NCI-H2196 (cell line): Measurements from ENCODE around the gene JMJD4.

Source experiments
- DNase-seq: peaks from one replicate; lab custom pipeline; 2025; ENCODE audit not compliant: unreplicated experiment; lab: John Stamatoyannopoulos, UW

JMJD4 gene

DNA sequence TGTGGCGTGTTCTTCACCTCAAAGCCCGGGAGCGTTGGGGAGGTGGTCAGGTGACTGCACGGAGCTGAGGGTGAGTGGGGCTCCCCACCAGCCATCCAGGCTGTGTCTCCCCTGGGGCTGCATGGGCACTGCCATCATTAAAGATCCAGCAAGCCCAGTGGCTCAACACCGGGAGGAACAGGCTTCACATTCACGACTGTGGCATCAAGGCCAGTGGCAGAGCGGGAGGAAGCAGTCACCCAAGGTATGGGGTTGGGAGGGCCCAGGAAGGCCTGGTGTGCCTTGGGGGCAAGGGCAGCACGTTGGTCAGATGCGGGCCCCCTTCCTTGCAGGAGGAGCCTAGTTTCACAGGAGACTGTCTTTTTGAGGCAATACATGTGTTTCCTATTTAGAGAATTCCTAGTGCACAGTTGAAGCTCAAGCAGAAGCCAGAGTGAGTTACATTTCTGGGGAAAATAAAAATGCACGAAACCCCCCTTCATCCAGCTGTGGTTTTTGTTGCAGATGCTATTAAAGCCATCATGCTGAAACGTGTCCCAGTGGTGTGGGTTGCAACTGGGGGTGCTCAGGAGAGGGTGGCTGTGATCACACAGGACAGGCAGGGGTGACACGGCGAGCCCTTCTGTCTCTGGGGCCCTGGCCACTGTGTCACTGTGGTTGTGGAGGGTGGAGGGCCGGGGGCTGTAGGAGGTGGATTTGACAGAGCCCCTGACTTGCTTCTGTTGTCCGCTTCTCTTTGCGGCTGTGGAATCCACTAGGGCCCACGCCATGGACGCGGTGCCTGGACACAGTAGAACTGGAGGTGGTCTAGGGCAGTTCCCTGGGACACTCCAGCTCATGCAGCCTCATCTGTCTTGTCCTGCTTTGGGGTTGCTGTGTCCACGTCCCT lies 34.2 kb upstream of the JMJD4 start:
- no peak for DNase-seq

DNA sequence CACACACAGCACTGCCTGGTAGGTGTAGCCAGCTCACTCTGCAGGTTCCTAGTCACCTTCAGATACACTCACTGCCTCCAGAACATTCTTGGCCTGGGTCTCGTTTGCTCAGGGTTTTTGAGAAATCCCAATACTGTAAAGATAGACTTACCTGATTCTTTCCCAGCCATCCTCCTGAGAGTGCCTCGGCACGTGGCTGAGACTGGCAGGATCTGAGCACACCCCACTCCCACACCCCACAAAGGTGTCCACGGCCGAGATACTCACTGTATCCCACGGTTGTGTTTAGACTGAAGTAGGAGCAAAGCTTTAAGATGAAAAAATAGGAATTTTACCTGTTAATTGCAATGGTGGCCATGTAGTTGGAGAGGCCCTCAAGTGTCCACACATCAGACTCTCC lies 33.5 kb upstream of the JMJD4 start:
- DNase-seq, result no peak

DNA sequence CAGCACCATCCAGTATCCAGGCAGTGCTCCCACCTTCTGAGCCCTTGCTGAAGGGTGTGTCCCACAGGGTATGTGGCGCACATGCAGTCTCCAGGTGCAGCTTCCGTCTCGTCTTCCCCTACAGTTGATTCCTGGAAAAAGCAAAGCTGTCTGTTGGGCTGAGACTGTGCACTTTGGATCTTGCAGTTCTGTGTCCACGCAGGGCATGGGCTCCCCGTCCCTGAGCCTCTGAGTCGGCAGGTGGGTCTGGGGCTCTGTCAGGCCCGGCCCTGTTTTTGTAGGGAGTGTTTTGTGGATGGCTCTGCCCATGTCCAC lies 33.0 kb upstream of the JMJD4 start:
- no peak for DNase-seq

GRCh38 chr1:227767401-227768124 lies 32.5 kb upstream of the JMJD4 start:
- no peak for DNase-seq

- DNase-seq, result peak; percentile 58
These were observed 31.7 kb upstream of the JMJD4 start for GRCh38 chr1:227766653-227767277.

DNA sequence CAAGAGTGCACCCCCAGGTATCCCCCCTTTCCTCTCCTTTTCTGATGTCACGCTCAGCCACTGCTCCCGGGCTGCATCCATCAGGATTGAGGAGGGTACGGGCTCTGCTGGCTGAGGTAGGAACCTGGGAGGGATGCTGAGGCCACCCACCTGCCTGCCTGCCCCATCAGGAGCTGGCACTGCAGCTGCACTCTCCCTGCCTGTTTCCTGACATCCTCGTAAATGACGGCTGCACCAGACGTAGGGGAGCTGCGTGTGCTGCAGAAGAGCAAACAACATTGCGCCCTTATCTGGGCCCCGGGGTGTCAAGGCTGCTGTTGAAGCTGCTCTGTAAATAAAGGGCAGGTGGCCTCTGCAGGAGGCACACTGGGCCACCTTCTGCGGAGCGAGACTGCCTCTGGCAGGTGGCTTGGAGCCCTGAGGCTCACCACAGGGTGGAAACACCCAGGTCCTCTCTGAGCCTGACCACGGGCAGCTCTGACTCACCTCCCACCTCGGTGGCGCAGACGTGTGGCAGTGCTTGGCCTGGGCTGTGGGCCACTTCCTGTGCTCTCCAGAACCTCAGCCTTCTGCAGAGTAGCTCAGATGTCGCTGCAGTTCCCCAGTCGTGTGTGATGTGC lies 31.0 kb upstream of the JMJD4 start:
- DNase-seq, result peak; percentile 89

GRCh38 chr1:227765261-227766014 lies 30.3 kb upstream of the JMJD4 start:
- no peak for DNase-seq

DNA sequence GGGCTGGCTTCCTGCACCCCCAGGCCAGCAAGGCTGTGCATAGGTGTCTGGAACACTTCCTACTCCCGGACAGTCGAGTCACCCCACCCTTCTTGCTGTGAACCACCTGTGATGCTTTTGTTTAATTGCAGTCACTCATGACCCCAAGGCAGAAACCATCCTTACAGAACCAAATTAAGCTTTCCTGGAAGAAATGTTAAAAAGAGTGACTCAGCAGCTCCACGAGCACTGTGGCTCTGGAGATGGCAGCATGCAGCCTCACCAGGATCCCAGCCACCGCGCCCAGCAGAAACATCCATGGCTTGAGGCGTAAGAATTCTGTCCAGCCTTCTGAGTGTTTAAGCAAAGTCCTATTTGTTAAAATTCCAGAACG lies 28.9 kb upstream of the JMJD4 start:
- no peak for DNase-seq

DNA sequence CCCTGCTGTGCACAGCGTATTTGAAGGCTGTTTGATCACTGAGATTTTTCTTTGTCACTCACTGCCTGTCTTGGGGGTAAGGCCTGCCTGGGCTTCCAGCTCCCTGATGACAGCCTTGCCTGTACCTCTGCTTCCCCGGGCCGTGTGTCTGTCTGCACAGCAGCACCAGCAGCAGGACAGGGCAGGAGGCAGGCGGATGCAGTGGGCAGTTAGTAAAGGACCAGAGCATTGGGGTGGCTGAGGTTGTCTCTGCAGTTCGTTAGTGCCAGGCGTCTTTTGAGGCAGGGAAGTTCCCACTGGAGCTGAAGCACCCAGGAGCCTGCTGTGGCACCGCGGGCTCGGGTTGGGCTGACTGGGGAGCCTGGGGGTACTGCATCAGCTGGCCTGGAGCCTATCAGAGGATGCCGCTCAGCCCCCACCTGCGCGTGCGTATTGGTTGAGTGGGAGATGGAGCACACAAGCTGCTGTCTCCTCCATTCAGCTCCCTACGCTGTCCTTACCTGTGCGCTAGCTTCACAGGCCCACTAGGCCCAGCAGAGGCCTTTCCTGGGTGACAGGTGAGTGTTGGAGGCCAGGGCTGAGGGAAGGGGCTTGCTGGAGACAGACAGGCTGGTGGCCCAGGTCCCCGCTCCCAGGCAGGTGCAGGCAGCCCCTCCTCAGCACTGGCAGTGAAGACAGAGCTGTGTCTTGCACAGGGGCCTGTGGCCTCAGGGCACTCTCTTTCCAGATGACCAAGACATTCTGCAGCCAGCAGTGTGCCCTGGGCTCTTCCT lies 28.3 kb upstream of the JMJD4 start:
- DNase-seq, result no peak

DNA sequence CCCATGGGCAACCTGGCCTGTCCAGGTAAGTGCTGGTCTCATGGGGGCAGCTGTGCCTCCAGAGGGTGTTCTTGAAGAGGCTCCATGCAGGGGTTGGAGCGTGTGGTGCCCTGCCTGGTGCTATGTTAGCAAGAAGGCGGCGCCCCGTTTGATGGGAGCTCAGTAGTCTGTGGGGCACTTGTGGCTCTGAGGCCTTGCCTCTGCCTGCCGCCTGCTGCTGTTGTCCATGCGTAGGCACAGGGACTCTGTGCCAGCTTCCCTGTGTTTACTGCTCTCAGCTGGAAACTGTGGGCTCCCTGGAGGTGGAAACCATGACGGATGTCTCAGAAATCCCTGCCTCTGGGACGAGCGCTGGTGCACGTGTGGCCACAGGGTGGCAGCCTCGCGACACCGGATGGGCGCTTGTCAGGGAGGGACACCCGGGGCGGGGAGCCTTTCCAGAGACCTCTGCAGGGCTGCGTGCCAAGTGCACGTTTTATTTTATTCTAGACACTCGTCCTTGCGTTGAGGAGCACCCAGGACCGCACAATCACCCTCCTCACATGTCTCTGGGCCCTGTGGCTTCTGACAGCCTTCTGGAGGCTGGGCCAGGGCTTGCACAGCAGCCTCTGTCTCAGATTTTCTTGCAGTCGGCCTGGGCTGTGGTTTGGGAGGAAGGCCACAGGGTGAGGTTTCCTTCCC lies 27.3 kb upstream of the JMJD4 start:
- DNase-seq, result peak; percentile 96

DNA sequence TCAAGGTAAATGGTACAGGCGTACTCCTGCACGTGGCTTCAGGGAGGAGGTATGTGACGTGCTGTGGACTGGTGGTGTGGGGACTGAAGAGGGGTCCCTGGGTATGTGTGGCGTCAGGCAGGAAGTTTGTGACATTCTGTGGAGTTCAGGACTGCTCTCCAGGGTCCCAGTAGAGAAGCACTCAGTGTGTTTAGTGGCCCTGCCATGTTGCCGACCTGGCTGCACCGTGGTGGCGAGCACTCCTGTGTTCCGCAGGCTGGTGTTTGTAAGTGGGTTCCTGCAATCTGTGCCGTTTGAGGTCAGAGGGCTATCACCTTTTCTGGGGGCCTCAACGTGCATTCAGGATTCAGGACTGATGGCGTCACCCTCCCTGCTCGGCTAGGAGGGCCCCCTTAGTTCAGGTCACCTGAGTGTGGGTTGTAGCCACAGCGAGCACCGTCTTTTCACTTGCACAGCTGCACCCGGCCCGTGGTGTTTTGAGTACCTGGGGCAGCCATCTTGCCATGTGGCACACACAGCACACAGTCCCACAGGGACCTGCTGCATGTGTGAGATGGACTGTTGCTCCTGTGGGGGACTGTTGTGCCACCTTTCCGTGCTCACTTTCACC lies 26.6 kb upstream of the JMJD4 start:
- no peak for DNase-seq

DNA sequence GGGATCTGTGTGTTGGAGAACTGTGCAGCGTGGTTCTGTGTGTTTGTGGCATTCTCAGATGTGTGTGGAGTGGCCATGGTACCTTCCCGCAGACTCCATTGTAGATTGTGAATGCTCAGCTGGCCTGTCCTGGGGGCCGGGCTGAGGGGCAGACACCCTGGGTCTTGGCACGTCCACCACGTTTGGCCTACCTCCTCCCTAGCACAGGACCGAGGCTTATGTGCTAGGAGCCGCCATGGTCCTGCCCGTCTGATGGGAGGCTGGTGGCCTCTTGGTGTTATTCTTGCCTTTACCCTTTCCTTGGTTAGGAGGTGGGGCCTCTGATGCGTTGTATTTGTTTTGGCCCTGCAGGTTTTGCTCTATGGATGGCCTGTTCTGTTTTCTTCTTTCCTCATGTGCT lies 25.3 kb upstream of the JMJD4 start:
- no peak for DNase-seq

DNA sequence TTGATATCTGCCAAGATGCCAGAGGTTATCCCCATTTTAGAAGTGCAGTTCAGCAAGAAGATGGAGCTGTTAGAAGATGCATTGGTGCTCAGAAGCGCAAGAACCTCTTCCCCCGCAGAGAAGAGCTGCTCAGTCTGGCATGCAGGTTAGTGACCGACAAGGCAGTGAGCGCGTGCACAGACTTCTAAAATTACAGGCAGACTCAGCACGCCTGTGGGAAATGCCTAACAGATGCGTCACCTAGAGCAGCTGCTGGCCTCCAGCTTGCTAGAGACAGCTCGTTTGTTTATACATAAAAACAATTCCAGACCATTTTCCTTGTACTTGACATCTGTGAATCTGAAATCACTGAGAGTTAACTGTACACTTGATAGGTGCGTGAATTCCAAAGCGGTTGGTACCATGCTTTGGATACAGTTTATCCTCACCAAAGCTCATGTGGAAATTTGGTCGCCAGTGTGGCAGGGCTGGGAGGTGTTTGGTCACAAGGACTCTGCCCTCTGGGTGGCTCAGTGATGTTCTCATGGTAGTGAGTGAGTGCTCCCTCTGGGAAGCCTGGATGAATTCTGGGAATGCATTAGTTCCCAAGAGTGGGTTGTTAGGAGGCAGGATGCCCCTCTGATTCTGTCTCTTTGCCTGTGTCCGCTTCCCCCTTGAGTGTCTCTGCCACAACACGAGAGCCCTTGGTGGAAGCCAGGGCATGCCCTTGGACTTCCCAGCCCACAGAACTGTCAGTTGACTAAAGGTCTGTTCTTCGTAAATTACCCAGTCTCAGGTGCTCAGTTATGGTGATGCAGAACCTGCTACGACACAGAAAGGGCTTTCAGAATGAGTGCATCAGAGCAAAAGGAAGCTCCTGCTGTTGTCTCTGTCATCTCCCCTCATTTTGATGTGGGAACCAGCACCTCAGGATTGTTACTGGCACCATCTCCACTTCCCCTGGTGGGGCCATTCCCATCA lies 24.5 kb upstream of the JMJD4 start:
- peak; percentile 51 for DNase-seq

GRCh38 chr1:227758366-227758765 lies 23.3 kb upstream of the JMJD4 start:
- no peak for DNase-seq

DNA sequence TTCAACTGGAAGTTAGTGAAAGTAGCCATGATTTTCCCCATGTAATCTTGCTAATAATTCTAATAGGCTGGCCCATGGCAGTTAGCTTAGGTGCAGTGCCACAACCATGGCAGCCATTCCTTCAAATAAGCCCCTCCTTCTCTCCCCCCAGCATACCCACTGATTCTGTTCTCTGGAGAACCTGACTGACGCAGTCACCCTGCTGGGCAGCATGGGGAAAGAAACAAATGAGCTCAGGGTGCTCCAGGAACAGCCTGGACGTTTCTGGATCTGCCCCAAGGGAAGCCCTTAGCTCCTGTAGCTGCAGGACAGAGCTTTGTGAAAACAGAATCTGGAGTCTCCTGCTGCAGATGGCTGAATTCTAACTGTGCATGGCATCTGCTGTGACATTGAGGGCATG lies 22.7 kb upstream of the JMJD4 start:
- DNase-seq, result no peak

DNA sequence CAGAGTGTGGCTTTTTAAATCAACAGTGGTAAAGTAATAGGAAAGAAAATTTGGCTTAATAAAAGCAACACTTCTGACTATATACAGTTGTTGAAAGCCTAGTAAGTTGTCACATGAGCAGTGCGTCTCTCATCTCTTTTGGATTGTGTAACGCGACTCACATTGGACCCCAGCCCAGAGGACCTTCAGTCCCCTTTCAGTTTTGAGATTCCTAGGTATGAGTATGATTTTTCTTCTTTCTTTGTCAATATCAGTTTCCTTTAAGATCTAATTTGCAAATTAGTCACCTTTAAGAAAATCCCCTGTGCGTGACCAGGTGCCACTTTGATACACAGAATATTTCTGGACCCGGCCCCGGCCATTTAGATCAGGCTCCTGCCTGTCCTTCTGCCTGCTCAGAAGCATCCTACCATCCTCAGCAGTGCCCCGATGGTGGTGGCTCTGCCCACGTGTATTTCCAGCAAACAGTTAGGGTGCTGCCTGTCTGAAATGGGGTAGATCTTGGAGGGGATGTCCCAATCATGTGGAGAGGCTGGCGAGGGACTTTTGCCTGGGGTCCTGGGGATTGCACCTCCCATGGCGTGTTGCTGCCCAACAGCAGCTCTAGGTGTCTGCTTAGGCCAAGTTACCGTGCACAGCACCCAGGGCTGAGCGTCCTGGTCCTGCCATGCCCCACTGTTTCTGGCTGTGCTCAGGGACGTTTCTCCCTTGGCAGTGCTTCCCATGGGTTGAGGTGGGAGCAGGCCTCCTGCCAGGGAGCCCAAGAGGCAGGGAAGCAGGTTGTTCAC lies 21.3 kb upstream of the JMJD4 start:
- no peak for DNase-seq

GRCh38 chr1:227754958-227755357 lies 19.9 kb upstream of the JMJD4 start:
- no peak for DNase-seq
